ENCODE measurements around the gene KDF1.
A peak's percentile ranks its signal among the peaks of the same experiment; 100 is the strongest.
"Not testable (repeated sequence)": the region's sequence is repeated elsewhere in the genome, so short reads cannot be mapped to it uniquely, and the experiment has no call there.

KDF1 gene

GRCh38 chr1:26956321-26956720 is 3.9 kb downstream of the KDF1 start:
- DNase-seq (ENCODE audit: low spot score), result no peak

- no peak for DNase-seq (ENCODE audit: low spot score)
Observed at GRCh38 chr1:26953374-26953773, 6.9 kb downstream of the KDF1 start.

- no peak for DNase-seq (ENCODE audit: low spot score)
Observed at GRCh38 chr1:26951821-26952497, 8.3 kb downstream of the KDF1 start.

- DNase-seq (ENCODE audit: low spot score), result no peak
Observed at GRCh38 chr1:26951216-26951615, 9.1 kb downstream of the KDF1 start.

GRCh38 chr1:26950602-26951001 is 9.7 kb downstream of the KDF1 start:
- DNase-seq (ENCODE audit: low spot score), result no peak

GRCh38 chr1:26949926-26950319 is 10.3 kb downstream of the KDF1 start:
- no peak for DNase-seq (ENCODE audit: low spot score)

GRCh38 chr1:26949266-26949925 is 10.9 kb downstream of the KDF1 start:
- DNase-seq (ENCODE audit: low spot score), result no peak

GRCh38 chr1:26948725-26949057 is 11.6 kb downstream of the KDF1 start:
- DNase-seq (ENCODE audit: low spot score), result not testable (repeated sequence)

- no peak for DNase-seq (ENCODE audit: low spot score)
Observed at GRCh38 chr1:26946270-26946669, 14.0 kb downstream of the KDF1 start.

GRCh38 chr1:26945728-26946127 is 14.5 kb downstream of the KDF1 start:
- no peak for DNase-seq (ENCODE audit: low spot score)

- no peak for DNase-seq (ENCODE audit: low spot score)
Observed at GRCh38 chr1:26945138-26945537, 15.1 kb downstream of the KDF1 start.

- no peak for DNase-seq (ENCODE audit: low spot score)
Observed at GRCh38 chr1:26942656-26943055, 17.6 kb downstream of the KDF1 start.

GRCh38 chr1:26941311-26941710 is 19.0 kb downstream of the KDF1 start:
- no peak for DNase-seq (ENCODE audit: low spot score)

- no peak for DNase-seq (ENCODE audit: low spot score)
Observed at GRCh38 chr1:26938659-26939025, 21.6 kb downstream of the KDF1 start.

GRCh38 chr1:26938004-26938658 is 22.1 kb downstream of the KDF1 start:
- DNase-seq (ENCODE audit: low spot score), result no peak

- no peak for DNase-seq (ENCODE audit: low spot score)
Observed at GRCh38 chr1:26936823-26937222, 23.4 kb downstream of the KDF1 start.

- DNase-seq (ENCODE audit: low spot score), result no peak
Observed at GRCh38 chr1:26932531-26932930, 27.7 kb downstream of the KDF1 start.

GRCh38 chr1:26923711-26924110 is 36.6 kb downstream of the KDF1 start:
- DNase-seq (ENCODE audit: low spot score), result no peak

GRCh38 chr1:26922901-26923300 is 37.4 kb downstream of the KDF1 start:
- DNase-seq (ENCODE audit: low spot score), result no peak

- DNase-seq (ENCODE audit: low spot score), result no peak
Observed at GRCh38 chr1:26922431-26922729, 37.9 kb downstream of the KDF1 start.

GRCh38 chr1:26921540-26922430 is 38.5 kb downstream of the KDF1 start, which contains the start of gene NUDC:
TSS of gene NUDC (plus strand) at chr1:26921743. CDS start at chr1:26921849, 106 bp downstream.
- peak; percentile 78 for DNase-seq (ENCODE audit: low spot score)

- DNase-seq (ENCODE audit: low spot score), result no peak
Observed at GRCh38 chr1:26921126-26921539, 39.1 kb downstream of the KDF1 start.

Measured in HuH-7.5 (cell line).